ENCODE measurements around the gene CDH7.

DNA sequence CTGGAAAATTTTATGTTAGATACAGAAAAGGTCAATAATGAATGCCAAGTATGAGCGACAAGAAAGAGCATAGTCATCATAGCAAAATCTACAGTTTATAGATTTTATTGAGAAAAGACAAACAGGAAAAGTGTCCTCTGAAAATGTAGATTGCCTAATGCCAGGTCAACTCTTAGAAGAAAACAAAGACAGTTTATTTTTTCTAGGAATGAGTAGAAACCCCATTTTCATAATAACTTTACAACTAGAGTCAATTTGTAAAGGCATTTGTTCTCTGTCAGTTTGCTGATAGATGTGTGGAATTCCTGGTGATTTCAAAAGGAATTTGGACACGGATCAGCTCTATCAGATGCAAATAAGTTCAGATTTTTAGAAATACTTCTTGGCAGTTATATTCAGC, 16.6 kb downstream of the CDH7 start:
- TF ChIP-seq, protein P1, sequence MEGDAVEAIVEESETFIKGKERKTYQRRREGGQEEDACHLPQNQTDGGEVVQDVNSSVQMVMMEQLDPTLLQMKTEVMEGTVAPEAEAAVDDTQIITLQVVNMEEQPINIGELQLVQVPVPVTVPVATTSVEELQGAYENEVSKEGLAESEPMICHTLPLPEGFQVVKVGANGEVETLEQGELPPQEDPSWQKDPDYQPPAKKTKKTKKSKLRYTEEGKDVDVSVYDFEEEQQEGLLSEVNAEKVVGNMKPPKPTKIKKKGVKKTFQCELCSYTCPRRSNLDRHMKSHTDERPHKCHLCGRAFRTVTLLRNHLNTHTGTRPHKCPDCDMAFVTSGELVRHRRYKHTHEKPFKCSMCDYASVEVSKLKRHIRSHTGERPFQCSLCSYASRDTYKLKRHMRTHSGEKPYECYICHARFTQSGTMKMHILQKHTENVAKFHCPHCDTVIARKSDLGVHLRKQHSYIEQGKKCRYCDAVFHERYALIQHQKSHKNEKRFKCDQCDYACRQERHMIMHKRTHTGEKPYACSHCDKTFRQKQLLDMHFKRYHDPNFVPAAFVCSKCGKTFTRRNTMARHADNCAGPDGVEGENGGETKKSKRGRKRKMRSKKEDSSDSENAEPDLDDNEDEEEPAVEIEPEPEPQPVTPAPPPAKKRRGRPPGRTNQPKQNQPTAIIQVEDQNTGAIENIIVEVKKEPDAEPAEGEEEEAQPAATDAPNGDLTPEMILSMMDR (conservative IDR thresholded peaks at IDR 0.05) = no peak
- no peak for TF ChIP-seq ZFX (IDR thresholded peaks at IDR 0.05)

All from C4-2B (cell line).